K562 (cell line): ENCODE data around the gene ALDOC. TPM values are rescaled to one million over a fixed set of nuclear protein-coding genes. Genes with fewer than 3 reads are reported as not detected.

Experiments
- CBFA2T2 ChIP-seq: fragments of 450-650 bp; conservative IDR thresholded peaks from 2 replicates; pipeline ENCODE4 v1.6.1; 2017; ENCODE audit warnings: mild to moderate bottlenecking
- HIVEP1 ChIP-seq: fragments of 250-450 bp; sonication (Bioruptor Pico); IDR thresholded peaks from 2 replicates; pipeline ENCODE4 v1.4.0; 2020; ENCODE audit warnings: mild to moderate bottlenecking
- RBFOX2 ChIP-seq: fragments of 200-400 bp; formaldehyde crosslinking; IDR thresholded peaks from 2 replicates; pipeline ENCODE4 v1.6.1; 2017; ENCODE audit warnings: low read depth, mild to moderate bottlenecking, low read length, moderate library complexity
- SP1 ChIP-seq: sonication (generic); formaldehyde crosslinking; IDR thresholded peaks from 2 replicates; pipeline ENCODE4 v1.8.1; 2022; ENCODE audit warnings: mild to moderate bottlenecking, missing genetic modification reagents
- TCF7 ChIP-seq: sonication (generic); IDR thresholded peaks from 2 replicates; pipeline ENCODE4 v1.6.1; 2016; ENCODE audit warnings: antibody characterized with exemption, borderline replicate concordance
- TCFL5 ChIP-seq: fragments of 250-450 bp; sonication (Bioruptor Pico); conservative IDR thresholded peaks from 2 replicates; pipeline ENCODE4 v1.6.1; 2021; ENCODE audit warnings: mild to moderate bottlenecking, moderate library complexity, matching md5 sums
- XRCC4 ChIP-seq: IDR thresholded peaks from one replicate; pipeline ENCODE4 v1.6.1; 2011; ENCODE audit not compliant: insufficient read depth, insufficient read length; ENCODE audit errors: extremely low read depth
- ZNF184 ChIP-seq: sonication (generic); formaldehyde crosslinking; IDR thresholded peaks from 2 replicates; pipeline ENCODE4 v1.5.0; 2020; ENCODE audit warnings: missing genetic modification reagents
- ZNF311 ChIP-seq: fragments of 250-450 bp; sonication (Bioruptor Pico); IDR thresholded peaks from 2 replicates; pipeline ENCODE4 v1.4.0; 2020; ENCODE audit warnings: mild to moderate bottlenecking, moderate library complexity
- ZNF707 ChIP-seq: fragments of 250-450 bp; sonication (Bioruptor Pico); conservative IDR thresholded peaks from 2 replicates; pipeline ENCODE4 v1.8.0; 2022; ENCODE audit warnings: inconsistent platforms, mild to moderate bottlenecking, moderate library complexity
- polyA plus RNA-seq, 8 experiments: library from polyadenylated mRNA; depleted of rRNA in 4 of 8; stranded (reverse) in 5 of 8; unstranded in 3 of 8; fragments of >200 nt; fragmentation: Nextera tagmentation in 2 of 8; fragmentation: Illumina TruSeq in 1 of 8; extraction: Ambion mirVana in 2 of 8; extraction: Trizol in 1 of 8; gene quantifications; 2 replicates each; pipeline versions ENCODE4 v1.2.1 to v1.2.3, GENCODE V29; 2011 to 2014; ENCODE audit warnings: inconsistent platforms in 1 of 8, missing spikeins in 1 of 8
- total RNA-seq, 7 experiments: library from RNA; depleted of rRNA in 6 of 7; stranded (reverse); fragments of >200 nt in 6 of 7; fragmentation: Illumina TruSeq in 2 of 7; extraction: Trizol in 2 of 7; gene quantifications; 2 replicates each; pipeline versions ENCODE4 v1.2.1 to v1.2.3, GENCODE V29; 2011 to 2021; ENCODE audit warnings: low replicate concordance in 1 of 7
- TF ChIP-seq, protein P1 (sequence below): fragments of 450-650 bp; IDR thresholded peaks from 2 replicates; pipeline ENCODE4 v1.6.1; 2018; ENCODE audit not compliant: partially characterized antibody
- TF ChIP-seq, protein P2 (sequence below): fragments of 250-450 bp; sonication (Bioruptor Pico); IDR thresholded peaks from 2 replicates; pipeline ENCODE4 v1.5.1; 2021; ENCODE audit warnings: mild to moderate bottlenecking
- TF ChIP-seq, protein P3 (sequence below): fragments of 450-650 bp; IDR thresholded peaks from 2 replicates; pipeline ENCODE4 v1.6.1; 2018; ENCODE audit warnings: mild to moderate bottlenecking, low read depth; ENCODE audit not compliant: partially characterized antibody
- TF ChIP-seq, protein P4 (sequence below): IDR thresholded peaks from 2 replicates; pipeline ENCODE4 v1.6.1; 2016; ENCODE audit warnings: missing genetic modification characterization, missing compliant biosample characterization
- TF ChIP-seq, protein P5 (sequence below): IDR thresholded peaks from 2 replicates; pipeline ENCODE4 v1.6.1; 2014; ENCODE audit warnings: antibody characterized with exemption
- TF ChIP-seq, protein P6 (sequence below): fragments of 450-650 bp; formaldehyde crosslinking; IDR thresholded peaks from 2 replicates; pipeline ENCODE4 v1.4.0; 2020; ENCODE audit warnings: mild to moderate bottlenecking, moderate library complexity

The ALDOC gene
- total and polyA plus RNA-seq, 9 of the 15 experiments (the other 6 are each of a cell fraction or from before 2014, with no cell fraction given) = 43.2 to 263 (median 99.2) TPM

DNA sequence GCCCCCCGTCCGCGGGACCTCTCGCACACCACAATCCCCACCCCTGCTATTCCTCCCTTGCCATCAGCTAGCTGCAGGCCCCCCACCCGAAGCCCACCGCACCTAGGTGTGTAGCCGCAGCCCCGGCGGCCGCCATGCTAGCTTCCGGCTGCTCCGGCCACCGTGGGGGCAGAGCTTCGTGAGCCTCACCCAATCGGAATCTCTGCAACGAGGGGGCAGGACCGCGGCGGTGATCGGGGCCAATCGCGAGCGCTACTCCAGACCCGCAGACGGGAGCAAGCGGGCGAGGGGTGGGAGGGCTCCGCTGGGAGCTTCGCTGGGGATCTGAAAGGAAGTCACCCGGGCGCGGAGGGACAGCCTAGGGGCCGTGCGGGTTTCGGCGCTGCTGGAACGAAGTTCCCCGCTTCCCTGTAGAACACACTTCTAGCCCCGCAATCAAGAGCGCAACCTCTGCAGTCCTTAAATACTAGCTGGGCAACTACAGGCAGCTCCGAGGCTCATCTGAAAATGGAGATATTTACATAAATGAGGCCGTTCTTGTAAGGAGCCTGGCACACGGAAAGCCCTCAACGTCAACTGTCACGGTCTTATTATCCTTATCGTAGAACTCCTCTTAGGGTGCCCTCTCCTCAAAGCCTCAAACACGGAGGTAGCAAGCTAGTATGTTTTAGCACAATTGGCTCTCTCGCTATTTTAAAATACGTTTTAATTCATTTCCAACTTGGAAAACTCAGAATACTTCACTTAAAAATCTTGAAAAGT is 5.2 kb downstream of the ALDOC start, which contains the start of gene PIGS (continued):
- TF ChIP-seq ZNF311 (no peak), RBFOX2 (peak; percentile 92), ZNF707 (CRISPR knock-in tag) (no peak), TCFL5 (CRISPR knock-in tag) (no peak), SP1 (CRISPR knock-in tag) (0 out of 2 replicates have a peak, but pooled peaks have one; percentile 5), TCF7 (0 out of 2 replicates have a peak, but pooled peaks have one; percentile 41), CBFA2T2 (no peak), ZNF184 (CRISPR knock-in tag) (no peak), XRCC4 (no peak), HIVEP1 (0 out of 2 replicates have a peak, but pooled peaks have one; percentile 38)
- TF ChIP-seq, protein P1, sequence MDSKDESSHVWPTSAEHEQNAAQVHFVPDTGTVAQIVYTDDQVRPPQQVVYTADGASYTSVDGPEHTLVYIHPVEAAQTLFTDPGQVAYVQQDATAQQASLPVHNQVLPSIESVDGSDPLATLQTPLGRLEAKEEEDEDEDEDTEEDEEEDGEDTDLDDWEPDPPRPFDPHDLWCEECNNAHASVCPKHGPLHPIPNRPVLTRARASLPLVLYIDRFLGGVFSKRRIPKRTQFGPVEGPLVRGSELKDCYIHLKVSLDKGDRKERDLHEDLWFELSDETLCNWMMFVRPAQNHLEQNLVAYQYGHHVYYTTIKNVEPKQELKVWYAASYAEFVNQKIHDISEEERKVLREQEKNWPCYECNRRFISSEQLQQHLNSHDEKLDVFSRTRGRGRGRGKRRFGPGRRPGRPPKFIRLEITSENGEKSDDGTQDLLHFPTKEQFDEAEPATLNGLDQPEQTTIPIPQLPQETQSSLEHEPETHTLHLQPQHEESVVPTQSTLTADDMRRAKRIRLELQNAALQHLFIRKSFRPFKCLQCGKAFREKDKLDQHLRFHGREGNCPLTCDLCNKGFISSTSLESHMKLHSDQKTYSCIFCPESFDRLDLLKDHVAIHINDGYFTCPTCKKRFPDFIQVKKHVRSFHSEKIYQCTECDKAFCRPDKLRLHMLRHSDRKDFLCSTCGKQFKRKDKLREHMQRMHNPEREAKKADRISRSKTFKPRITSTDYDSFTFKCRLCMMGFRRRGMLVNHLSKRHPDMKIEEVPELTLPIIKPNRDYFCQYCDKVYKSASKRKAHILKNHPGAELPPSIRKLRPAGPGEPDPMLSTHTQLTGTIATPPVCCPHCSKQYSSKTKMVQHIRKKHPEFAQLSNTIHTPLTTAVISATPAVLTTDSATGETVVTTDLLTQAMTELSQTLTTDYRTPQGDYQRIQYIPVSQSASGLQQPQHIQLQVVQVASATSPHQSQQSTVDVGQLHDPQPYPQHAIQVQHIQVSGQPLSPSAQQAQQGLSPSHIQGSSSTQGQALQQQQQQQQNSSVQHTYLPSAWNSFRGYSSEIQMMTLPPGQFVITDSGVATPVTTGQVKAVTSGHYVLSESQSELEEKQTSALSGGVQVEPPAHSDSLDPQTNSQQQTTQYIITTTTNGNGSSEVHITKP = peak; percentile 66
- TF ChIP-seq, protein P2, sequence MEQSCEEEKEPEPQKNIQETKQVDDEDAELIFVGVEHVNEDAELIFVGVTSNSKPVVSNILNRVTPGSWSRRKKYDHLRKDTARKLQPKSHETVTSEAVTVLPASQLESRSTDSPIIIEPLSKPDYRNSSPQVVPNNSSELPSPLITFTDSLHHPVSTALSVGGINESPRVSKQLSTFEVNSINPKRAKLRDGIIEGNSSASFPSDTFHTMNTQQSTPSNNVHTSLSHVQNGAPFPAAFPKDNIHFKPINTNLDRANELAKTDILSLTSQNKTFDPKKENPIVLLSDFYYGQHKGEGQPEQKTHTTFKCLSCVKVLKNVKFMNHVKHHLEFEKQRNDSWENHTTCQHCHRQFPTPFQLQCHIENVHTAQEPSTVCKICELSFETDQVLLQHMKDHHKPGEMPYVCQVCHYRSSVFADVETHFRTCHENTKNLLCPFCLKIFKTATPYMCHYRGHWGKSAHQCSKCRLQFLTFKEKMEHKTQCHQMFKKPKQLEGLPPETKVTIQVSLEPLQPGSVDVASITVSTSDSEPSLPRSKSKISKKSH (CRISPR knock-in tag) = no peak
- TF ChIP-seq, protein P3, sequence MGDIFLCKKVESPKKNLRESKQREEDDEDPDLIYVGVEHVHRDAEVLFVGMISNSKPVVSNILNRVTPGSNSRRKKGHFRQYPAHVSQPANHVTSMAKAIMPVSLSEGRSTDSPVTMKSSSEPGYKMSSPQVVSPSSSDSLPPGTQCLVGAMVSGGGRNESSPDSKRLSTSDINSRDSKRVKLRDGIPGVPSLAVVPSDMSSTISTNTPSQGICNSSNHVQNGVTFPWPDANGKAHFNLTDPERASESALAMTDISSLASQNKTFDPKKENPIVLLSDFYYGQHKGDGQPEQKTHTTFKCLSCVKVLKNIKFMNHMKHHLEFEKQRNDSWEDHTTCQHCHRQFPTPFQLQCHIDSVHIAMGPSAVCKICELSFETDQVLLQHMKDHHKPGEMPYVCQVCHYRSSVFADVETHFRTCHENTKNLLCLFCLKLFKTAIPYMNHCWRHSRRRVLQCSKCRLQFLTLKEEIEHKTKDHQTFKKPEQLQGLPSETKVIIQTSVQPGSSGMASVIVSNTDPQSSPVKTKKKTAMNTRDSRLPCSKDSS = no peak
- TF ChIP-seq, protein P4, sequence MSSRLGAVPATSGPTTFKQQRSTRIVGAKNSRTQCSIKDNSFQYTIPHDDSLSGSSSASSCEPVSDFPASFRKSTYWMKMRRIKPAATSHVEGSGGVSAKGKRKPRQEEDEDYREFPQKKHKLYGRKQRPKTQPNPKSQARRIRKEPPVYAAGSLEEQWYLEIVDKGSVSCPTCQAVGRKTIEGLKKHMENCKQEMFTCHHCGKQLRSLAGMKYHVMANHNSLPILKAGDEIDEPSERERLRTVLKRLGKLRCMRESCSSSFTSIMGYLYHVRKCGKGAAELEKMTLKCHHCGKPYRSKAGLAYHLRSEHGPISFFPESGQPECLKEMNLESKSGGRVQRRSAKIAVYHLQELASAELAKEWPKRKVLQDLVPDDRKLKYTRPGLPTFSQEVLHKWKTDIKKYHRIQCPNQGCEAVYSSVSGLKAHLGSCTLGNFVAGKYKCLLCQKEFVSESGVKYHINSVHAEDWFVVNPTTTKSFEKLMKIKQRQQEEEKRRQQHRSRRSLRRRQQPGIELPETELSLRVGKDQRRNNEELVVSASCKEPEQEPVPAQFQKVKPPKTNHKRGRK (tag) = no peak
- TF ChIP-seq, protein P5, sequence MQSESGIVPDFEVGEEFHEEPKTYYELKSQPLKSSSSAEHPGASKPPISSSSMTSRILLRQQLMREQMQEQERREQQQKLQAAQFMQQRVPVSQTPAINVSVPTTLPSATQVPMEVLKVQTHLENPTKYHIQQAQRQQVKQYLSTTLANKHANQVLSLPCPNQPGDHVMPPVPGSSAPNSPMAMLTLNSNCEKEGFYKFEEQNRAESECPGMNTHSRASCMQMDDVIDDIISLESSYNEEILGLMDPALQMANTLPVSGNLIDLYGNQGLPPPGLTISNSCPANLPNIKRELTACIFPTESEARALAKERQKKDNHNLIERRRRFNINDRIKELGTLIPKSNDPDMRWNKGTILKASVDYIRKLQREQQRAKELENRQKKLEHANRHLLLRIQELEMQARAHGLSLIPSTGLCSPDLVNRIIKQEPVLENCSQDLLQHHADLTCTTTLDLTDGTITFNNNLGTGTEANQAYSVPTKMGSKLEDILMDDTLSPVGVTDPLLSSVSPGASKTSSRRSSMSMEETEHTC = no peak
- TF ChIP-seq, protein P6, sequence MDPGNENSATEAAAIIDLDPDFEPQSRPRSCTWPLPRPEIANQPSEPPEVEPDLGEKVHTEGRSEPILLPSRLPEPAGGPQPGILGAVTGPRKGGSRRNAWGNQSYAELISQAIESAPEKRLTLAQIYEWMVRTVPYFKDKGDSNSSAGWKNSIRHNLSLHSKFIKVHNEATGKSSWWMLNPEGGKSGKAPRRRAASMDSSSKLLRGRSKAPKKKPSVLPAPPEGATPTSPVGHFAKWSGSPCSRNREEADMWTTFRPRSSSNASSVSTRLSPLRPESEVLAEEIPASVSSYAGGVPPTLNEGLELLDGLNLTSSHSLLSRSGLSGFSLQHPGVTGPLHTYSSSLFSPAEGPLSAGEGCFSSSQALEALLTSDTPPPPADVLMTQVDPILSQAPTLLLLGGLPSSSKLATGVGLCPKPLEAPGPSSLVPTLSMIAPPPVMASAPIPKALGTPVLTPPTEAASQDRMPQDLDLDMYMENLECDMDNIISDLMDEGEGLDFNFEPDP = no peak
